Colonic mucosa (tissue), 4 donors: ENCODE data around the gene STK24. TPM values are rescaled to one million over a fixed set of nuclear protein-coding genes. Genes with fewer than 3 reads are reported as not detected.

Source experiments
- DNase-seq: peaks from one replicate; pipeline ENCODE4 v3.0.0-alpha.2; 2020
- H3K27ac ChIP-seq: fragments of 200-600 bp; one replicate; pipeline ENCODE4 v1.8.0; 2021
- H3K27me3 ChIP-seq: fragments of 200-600 bp; one replicate; pipeline ENCODE4 v1.8.0; 2021
- H3K36me3 ChIP-seq: fragments of 200-600 bp; one replicate; pipeline ENCODE4 v1.8.0; 2021
- H3K4me1 ChIP-seq: fragments of 200-600 bp; one replicate; pipeline ENCODE4 v1.8.0; 2021; ENCODE audit warnings: mild to moderate bottlenecking
- H3K4me3 ChIP-seq: fragments of 200-600 bp; one replicate; pipeline ENCODE4 v1.8.0; 2021
- H3K9ac ChIP-seq, 2 donors: one replicate each; pipeline ENCODE4 v1.7.0; 2013; ENCODE audit warnings: control low read depth in 2 of 2, low read depth in 2 of 2, low read length in 2 of 2
- H3K9me3 ChIP-seq: fragments of 200-600 bp; one replicate; pipeline ENCODE4 v1.8.0; 2021
- CTCF ChIP-seq: fragments of 200-600 bp; IDR thresholded peaks from one replicate; pipeline ENCODE4 v1.8.0; 2022; ENCODE audit warnings: antibody characterized with exemption, mild to moderate bottlenecking
- intact Hi-C: fragments of 100-400 bp; cut with DNase I; formaldehyde crosslinking; loops from one replicate; pipeline ENCODE4 v1.14.1; 2022
- total RNA-seq, 2 donors: library from RNA; stranded (reverse); fragmentation: NEBNext Ultra II Directional in 1 of 2; extraction: Animal tissue kit (Norgen Biotek cat#: 25700) in 1 of 2; gene quantifications; one replicate each; pipeline ENCODE4 v1.2.1, GENCODE V29; 2021
- donor health status: healthy.
- donor health status: DM: no; HTN: no; CAD: no.
- donor health status: DM: no; HTN: no; CAD: no.

Gene STK24
- total RNA-seq, 2 donors from 2014 or later: 160 to 206 TPM

GRCh38 chr13:98434060-98434459 lies 142.8 kb downstream of the STK24 start:
- Histone ChIP-seq H3K9me3 (no peaks in the 10 kb centered on the region), H3K27ac (no peak overlapping the region), H3K36me3 (no peaks in the 10 kb centered on the region), H3K4me3 (no peak overlapping the region), H3K9ac (no peak overlapping the region), H3K27me3 (no peaks in the 10 kb centered on the region), H3K4me1 (peaks cover 3% of the 10 kb centered on the region)
- DNase-seq: no peak
- no peak for TF ChIP-seq CTCF
- intact Hi-C loops: loop anchor here (5.0 to 10.0 kb wide), 2 partner anchors 292 to 579 kb away; partner anchors contain the start of gene FARP1

- intact Hi-C loops: loop anchor here (5.0 to 10.0 kb wide), 2 partner anchors 291 to 579 kb away; partner anchors contain the start of gene FARP1
- TF ChIP-seq CTCF: no peak
- Histone ChIP-seq H3K4me1 (peaks cover 3% of the 10 kb centered on the region), H3K9ac (no peak overlapping the region), H3K36me3 (no peaks in the 10 kb centered on the region), H3K9me3 (no peaks in the 10 kb centered on the region), H3K27me3 (no peaks in the 10 kb centered on the region), H3K4me3 (no peak overlapping the region), H3K27ac (no peak overlapping the region)
- no peak for DNase-seq
Measured at GRCh38 chr13:98433654-98434053, 143.3 kb downstream of the STK24 start.

- no peak for TF ChIP-seq CTCF
- DNase-seq: no peak
- Histone ChIP-seq H3K4me3 (no peak overlapping the region), H3K4me1 (peaks cover 3% of the 10 kb centered on the region), H3K9me3 (no peaks in the 10 kb centered on the region), H3K27ac (no peak overlapping the region), H3K9ac (no peak overlapping the region), H3K36me3 (no peaks in the 10 kb centered on the region), H3K27me3 (no peaks in the 10 kb centered on the region)
- intact Hi-C loops: loop anchor here (5.0 to 10.0 kb wide), 2 partner anchors 290 to 578 kb away; partner anchors contain the start of gene FARP1
Measured at GRCh38 chr13:98432638-98433037, 144.3 kb downstream of the STK24 start.

- H3K4me1 ChIP-seq: peaks cover 3% of the 10 kb centered on the region
- H3K9ac ChIP-seq: no peak overlapping the region
- no peaks in the 10 kb centered on the region for H3K27me3 ChIP-seq
- H3K27ac ChIP-seq: no peak overlapping the region
- H3K4me3 ChIP-seq: no peak overlapping the region
- no peaks in the 10 kb centered on the region for H3K9me3 ChIP-seq
- no peak for TF ChIP-seq CTCF
- DNase-seq: no peak
- intact Hi-C loops: loop anchor here (5.0 to 10.0 kb wide), 3 partner anchors 288 to 575 kb away; partner anchors contain the start of gene FARP1
- no peaks in the 10 kb centered on the region for H3K36me3 ChIP-seq
Measured at GRCh38 chr13:98429977-98430736, 146.8 kb downstream of the STK24 start.

- Histone ChIP-seq H3K27me3 (no peaks in the 10 kb centered on the region), H3K4me3 (no peak overlapping the region), H3K27ac (no peak overlapping the region), H3K4me1 (peaks cover 3% of the 10 kb centered on the region), H3K36me3 (no peaks in the 10 kb centered on the region), H3K9ac (no peak overlapping the region), H3K9me3 (no peaks in the 10 kb centered on the region)
- no peak for DNase-seq
- TF ChIP-seq CTCF: no peak
- intact Hi-C loops: loop anchor here (10.0 kb wide), 1 partner anchor 395 kb away; no protein-coding TSS in a partner anchor
Measured at GRCh38 chr13:98429531-98429930, 147.4 kb downstream of the STK24 start.
